Measurements from ENCODE around the gene MIAT.

GRCh38 chr22:26665813-26666231 is 8.4 kb downstream of the MIAT start:
- TF ChIP-seq EZH2 (IDR thresholded peaks at IDR 0.05) (no peak), POLR2AphosphoS5 (IDR thresholded peaks at IDR 0.05; ENCODE audit: borderline replicate concordance, low read depth, low read length) (no peak), FOXP2 (optimal IDR thresholded peaks at IDR 0.05; ENCODE audit: control extremely low read depth, extremely low read length, insufficient read depth) (no peak)
